MM.1S (cell line): ENCODE measurements around the gene ATAD5.

Experiments
- DNase-seq: peaks from one replicate; pipeline ENCODE4 v3.0.0-alpha.2; 2015
- H2AFZ ChIP-seq: fragments of 300-600 bp; sonication (generic); 2 replicates; pipeline ENCODE4 v1.6.0; 2016; ENCODE audit warnings: antibody characterized with exemption, low read length
- H3F3A ChIP-seq: fragments of 300-600 bp; sonication (generic); 2 replicates; pipeline ENCODE4 v1.6.1; 2016; ENCODE audit warnings: mild to moderate bottlenecking, antibody characterized with exemption, low read length, moderate library complexity, mixed read lengths; ENCODE audit not compliant: insufficient read depth
- H3K27ac ChIP-seq: fragments of 300-600 bp; sonication (generic); 2 replicates; pipeline ENCODE4 v1.5.1; 2016; ENCODE audit warnings: mild to moderate bottlenecking, low read length
- H3K27me3 ChIP-seq: fragments of 300-600 bp; sonication (generic); replicated peaks from 2 replicates; pipeline ENCODE4 v1.6.0; 2016; ENCODE audit warnings: low read length; ENCODE audit not compliant: insufficient read depth
- H3K36me3 ChIP-seq: fragments of 300-600 bp; sonication (generic); replicated peaks from 2 replicates; pipeline ENCODE4 v1.6.1; 2016; ENCODE audit warnings: mild to moderate bottlenecking, low read length, mixed read lengths; ENCODE audit not compliant: insufficient read depth
- H3K4me1 ChIP-seq: fragments of 300-600 bp; sonication (generic); 2 replicates; pipeline ENCODE4 v1.6.1; 2016; ENCODE audit warnings: low read length, mixed read lengths
- H3K4me2 ChIP-seq: fragments of 300-600 bp; sonication (generic); 2 replicates; pipeline ENCODE4 v1.6.0; 2016; ENCODE audit warnings: low read depth, low read length
- H3K4me3 ChIP-seq: fragments of 300-600 bp; sonication (generic); 2 replicates; pipeline ENCODE4 v1.5.1; 2016; ENCODE audit warnings: low read length, mixed read lengths
- H3K79me2 ChIP-seq: fragments of 300-600 bp; sonication (generic); 2 replicates; pipeline ENCODE4 v1.6.1; 2016; ENCODE audit warnings: mixed run types, low read length, mixed read lengths
- H3K9ac ChIP-seq: fragments of 300-600 bp; sonication (generic); 2 replicates; pipeline ENCODE4 v1.6.1; 2016; ENCODE audit warnings: low read length, mixed read lengths
- H3K9me2 ChIP-seq: fragments of 300-600 bp; sonication (generic); replicated peaks from 2 replicates; pipeline ENCODE4 v1.6.1; 2016; ENCODE audit warnings: mild to moderate bottlenecking, low read length, mixed read lengths; ENCODE audit not compliant: insufficient read depth
- H3K9me3 ChIP-seq: fragments of 300-600 bp; sonication (generic); replicated peaks from 2 replicates; pipeline ENCODE4 v1.6.1; 2016; ENCODE audit warnings: mild to moderate bottlenecking, low read length, mixed read lengths; ENCODE audit not compliant: insufficient read depth
- H4K20me1 ChIP-seq: fragments of 300-600 bp; sonication (generic); 2 replicates; pipeline ENCODE4 v1.6.1; 2016; ENCODE audit warnings: mild to moderate bottlenecking, low read length, moderate library complexity, mixed read lengths; ENCODE audit not compliant: insufficient read depth
- EZH2 ChIP-seq: fragments of 300-600 bp; sonication (generic); optimal IDR thresholded peaks from 2 replicates; pipeline ENCODE3; 2017; ENCODE audit warnings: low read depth, mild to moderate bottlenecking, antibody characterized with exemption, low read length, mixed read lengths
- EZH2phosphoT487 ChIP-seq: fragments of 300-600 bp; sonication (generic); IDR thresholded peaks from 2 replicates; pipeline ENCODE4 v1.6.1; 2018; ENCODE audit warnings: antibody characterized with exemption, low read length
- TF ChIP-seq, protein P1 (sequence below): fragments of 300-600 bp; sonication (generic); IDR thresholded peaks from 2 replicates; pipeline ENCODE4 v1.5.1; 2016; ENCODE audit warnings: antibody characterized with exemption, low read length, mixed read lengths

ATAD5 gene

DNA sequence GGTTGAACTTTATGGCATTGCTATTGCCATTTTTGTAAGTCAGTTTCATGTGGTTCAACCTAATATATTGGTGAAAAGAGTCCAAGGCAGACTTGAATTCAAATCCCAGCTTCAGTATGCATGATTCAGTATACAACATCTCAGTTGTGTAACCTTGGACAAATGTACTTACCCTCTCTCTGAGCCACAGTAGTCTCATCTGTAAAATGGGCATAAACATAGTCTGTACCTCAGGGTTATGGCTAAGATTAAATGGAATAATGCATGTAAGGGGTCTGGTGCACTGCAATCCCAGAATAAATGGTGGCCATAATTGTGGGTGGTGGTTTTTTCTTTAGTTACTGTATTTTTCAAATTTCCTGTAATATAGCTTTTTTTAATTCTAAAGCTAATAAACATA, 85.3 kb downstream of the ATAD5 start:
- no peak overlapping the region for H3K4me2 ChIP-seq
- no peaks in the 10 kb centered on the region for H3K9me3 ChIP-seq
- H3K27me3 ChIP-seq, result peaks cover under 1% of the 10 kb centered on the region; the same call in 1 of the 2 replicates
- no peaks in the 10 kb centered on the region for H3F3A ChIP-seq
- no peak overlapping the region for H3K4me3 ChIP-seq
- no peak overlapping the region for H3K9ac ChIP-seq
- no peaks in the 10 kb centered on the region for H3K36me3 ChIP-seq
- H3K9me2 ChIP-seq, result no peaks in the 10 kb centered on the region
- H4K20me1 ChIP-seq, result no peaks in the 10 kb centered on the region
- H3K27ac ChIP-seq, result no peak overlapping the region
- H3K4me1 ChIP-seq, result 0 out of 2 replicates have a peak, but pooled peaks cover 5% of the 10 kb centered on the region
- H3K79me2 ChIP-seq, result no peaks in the 10 kb centered on the region
- no peak for TF ChIP-seq EZH2
- TF ChIP-seq, protein P1, sequence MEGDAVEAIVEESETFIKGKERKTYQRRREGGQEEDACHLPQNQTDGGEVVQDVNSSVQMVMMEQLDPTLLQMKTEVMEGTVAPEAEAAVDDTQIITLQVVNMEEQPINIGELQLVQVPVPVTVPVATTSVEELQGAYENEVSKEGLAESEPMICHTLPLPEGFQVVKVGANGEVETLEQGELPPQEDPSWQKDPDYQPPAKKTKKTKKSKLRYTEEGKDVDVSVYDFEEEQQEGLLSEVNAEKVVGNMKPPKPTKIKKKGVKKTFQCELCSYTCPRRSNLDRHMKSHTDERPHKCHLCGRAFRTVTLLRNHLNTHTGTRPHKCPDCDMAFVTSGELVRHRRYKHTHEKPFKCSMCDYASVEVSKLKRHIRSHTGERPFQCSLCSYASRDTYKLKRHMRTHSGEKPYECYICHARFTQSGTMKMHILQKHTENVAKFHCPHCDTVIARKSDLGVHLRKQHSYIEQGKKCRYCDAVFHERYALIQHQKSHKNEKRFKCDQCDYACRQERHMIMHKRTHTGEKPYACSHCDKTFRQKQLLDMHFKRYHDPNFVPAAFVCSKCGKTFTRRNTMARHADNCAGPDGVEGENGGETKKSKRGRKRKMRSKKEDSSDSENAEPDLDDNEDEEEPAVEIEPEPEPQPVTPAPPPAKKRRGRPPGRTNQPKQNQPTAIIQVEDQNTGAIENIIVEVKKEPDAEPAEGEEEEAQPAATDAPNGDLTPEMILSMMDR, result no peak
- TF ChIP-seq EZH2phosphoT487, result no peak
- no peak overlapping the region for H2AFZ ChIP-seq
- DNase-seq, result no peak

DNA sequence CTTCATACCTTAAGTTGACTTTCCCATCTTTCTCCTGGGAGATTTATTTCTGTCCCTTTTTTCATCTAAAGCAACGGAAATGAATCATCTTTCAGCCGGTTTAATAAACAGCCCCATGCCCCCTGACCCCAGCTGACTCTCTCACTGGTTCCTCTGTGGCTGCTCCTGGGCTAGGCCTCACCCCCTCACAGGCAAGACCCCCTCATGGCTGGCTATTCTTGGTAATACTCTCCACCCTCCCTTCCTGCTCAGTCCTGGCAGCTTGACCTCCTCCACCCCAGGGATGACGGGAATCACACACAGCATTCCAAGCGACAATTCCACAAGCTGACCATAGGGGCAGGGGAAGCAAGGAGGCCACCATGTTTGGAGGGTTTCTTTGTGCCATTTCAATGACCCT, 88.5 kb downstream of the ATAD5 start:
- Histone ChIP-seq H2AFZ (no peak overlapping the region), H3K9me2 (no peaks in the 10 kb centered on the region), H4K20me1 (no peaks in the 10 kb centered on the region), H3K4me2 (no peak overlapping the region), H3K36me3 (no peaks in the 10 kb centered on the region), H3K79me2 (no peaks in the 10 kb centered on the region), H3K9ac (no peak overlapping the region), H3K27ac (no peak overlapping the region), H3K9me3 (no peaks in the 10 kb centered on the region), H3K4me1 (0 out of 2 replicates have a peak, but pooled peaks cover 7% of the 10 kb centered on the region), H3F3A (no peaks in the 10 kb centered on the region), H3K27me3 (peaks cover 15% of the 10 kb centered on the region), H3K4me3 (no peak overlapping the region)
- no peak for DNase-seq
- TF ChIP-seq, protein P1, result no peak
- no peak for TF ChIP-seq EZH2phosphoT487
- TF ChIP-seq EZH2, result no peak

DNA sequence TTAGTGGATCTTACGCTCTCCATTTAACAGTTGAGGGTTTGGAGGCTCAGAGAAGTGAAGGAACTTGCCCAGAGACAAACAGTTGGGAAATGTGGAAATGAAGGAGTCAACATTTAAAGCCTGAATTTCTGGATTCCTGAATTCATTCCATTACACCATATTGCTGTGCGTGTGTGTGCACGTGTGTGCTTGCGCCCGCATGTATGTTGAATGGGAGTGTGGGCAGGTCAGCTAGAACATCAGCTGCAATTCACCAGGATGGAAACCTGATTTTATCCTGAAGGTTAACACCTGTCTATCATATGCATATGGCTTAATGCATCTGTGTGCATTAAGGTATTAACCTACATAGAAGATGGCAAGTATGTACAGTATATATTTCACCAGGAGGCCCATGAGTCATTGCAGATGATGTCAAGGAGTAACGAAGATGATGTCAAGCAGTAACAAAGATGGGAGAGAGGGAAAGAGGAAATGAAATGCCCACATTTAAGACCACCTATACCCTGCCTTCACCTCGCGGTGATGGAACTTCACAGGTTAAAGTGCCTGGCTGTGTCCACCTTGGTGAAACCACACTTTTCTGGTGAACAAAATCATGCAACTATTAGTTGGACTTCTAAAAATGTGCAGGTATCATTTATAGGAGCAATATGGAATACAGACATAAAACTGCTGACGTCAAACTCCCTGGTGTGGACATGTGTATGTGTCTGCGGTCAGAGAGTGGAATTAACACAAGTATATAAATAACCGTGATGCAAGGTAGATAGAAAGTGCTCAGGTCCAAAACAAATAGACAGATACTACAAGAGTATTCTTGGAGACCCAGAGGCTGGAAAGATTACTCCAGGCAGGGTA, 89.1 kb downstream of the ATAD5 start:
- no peaks in the 10 kb centered on the region for H4K20me1 ChIP-seq
- H3K36me3 ChIP-seq, result no peaks in the 10 kb centered on the region
- H3F3A ChIP-seq, result no peaks in the 10 kb centered on the region
- no peak for DNase-seq
- H3K4me3 ChIP-seq, result peak overlapping the region; percentile 40; the same call in 1 of the 2 replicates
- H2AFZ ChIP-seq, result no peak overlapping the region
- TF ChIP-seq, protein P1, result no peak
- no peak for TF ChIP-seq EZH2phosphoT487
- H3K4me1 ChIP-seq, result 0 out of 2 replicates have a peak, but pooled peaks cover 7% of the 10 kb centered on the region
- H3K9me3 ChIP-seq, result no peaks in the 10 kb centered on the region
- no peaks in the 10 kb centered on the region for H3K9me2 ChIP-seq
- no peak overlapping the region for H3K27ac ChIP-seq
- no peaks in the 10 kb centered on the region for H3K79me2 ChIP-seq
- peak overlapping the region; percentile 88 for H3K4me2 ChIP-seq
- no peak overlapping the region for H3K9ac ChIP-seq
- H3K27me3 ChIP-seq, result peaks cover 15% of the 10 kb centered on the region
